B cell (primary cell): Measurements from ENCODE around the gene TOGARAM1. TPM values are rescaled to one million over a fixed set of nuclear protein-coding genes. Genes with fewer than 3 reads are reported as not detected.

Experiments used
- ATAC-seq: fragments of 200-7000 bp; cut with Tn5 transposase; one replicate; pipeline ENCODE4 v1.10.0; 2021; ENCODE audit warnings: low read depth, mild to moderate bottlenecking, moderate number of reproducible peaks, moderate library complexity
- CTCF ChIA-PET: fragments of 350-600 bp; sonication (Branson Sonifier 250); formaldehyde crosslinking; loops from one replicate; lab custom pipeline; 2021; ENCODE audit warnings: antibody characterized with exemption, inconsistent platforms; lab: Charles Lee
- POLR2A ChIA-PET: fragments of 350-600 bp; sonication (Branson Sonifier 250); formaldehyde crosslinking; loops from one replicate; lab custom pipeline; 2021; ENCODE audit warnings: antibody characterized with exemption; lab: Charles Lee
- DNase-seq: peaks from one replicate; pipeline ENCODE4 v3.0.0; 2013
- H2AFZ ChIP-seq: 2 replicates; pipeline ENCODE4 v1.6.1; 2012; ENCODE audit warnings: mild to moderate bottlenecking, low read depth, low read length; ENCODE audit not compliant: insufficient read depth, poor library complexity, severe bottlenecking
- H3K27ac ChIP-seq, 2 donors: 1 replicate in 1 of 2; 2 replicates in 1 of 2; pipeline ENCODE4 v1.5.1; 2012 to 2013; ENCODE audit warnings: low read length in 2 of 2, mild to moderate bottlenecking in 2 of 2, moderate library complexity in 1 of 2
- H3K27me3 ChIP-seq, 4 experiments: fragments of 200-600 bp in 1 of 4; sonication (generic) in 1 of 4; replicated peaks in 1 of 4; 1 replicate in 2 of 4; 2 replicates in 2 of 4; pipeline versions ENCODE4 v1.6.1 to v1.7.0; 2013 to 2016; ENCODE audit warnings: low read length in 3 of 4, mild to moderate bottlenecking in 2 of 4, mixed read lengths in 1 of 4, moderate library complexity in 1 of 4; ENCODE audit not compliant: insufficient read depth in 4 of 4, control insufficient read depth in 3 of 4; ENCODE audit errors: control extremely low read depth in 1 of 4
- H3K36me3 ChIP-seq, 2 experiments: replicated peaks in 1 of 2; 1 replicate in 1 of 2; 2 replicates in 1 of 2; pipeline versions ENCODE4 v1.6.1 to v1.7.1; 2013; ENCODE audit warnings: low read length in 1 of 2; ENCODE audit not compliant: insufficient read depth in 2 of 2, control insufficient read depth in 1 of 2; ENCODE audit errors: control extremely low read depth in 1 of 2, extremely low read depth in 1 of 2
- H3K4me1 ChIP-seq, 2 donors: fragments of 200-600 bp in 1 of 2; sonication (generic) in 1 of 2; 1 replicate in 1 of 2; 2 replicates in 1 of 2; pipeline versions ENCODE4 v1.5.1 to v1.6.1; 2013 to 2017; ENCODE audit warnings: low read length in 2 of 2; ENCODE audit not compliant: control insufficient read depth in 2 of 2, insufficient read depth in 2 of 2
- H3K4me2 ChIP-seq: replicated peaks from 2 replicates; pipeline ENCODE3; 2012; ENCODE audit warnings: mild to moderate bottlenecking, low read depth, low read length; ENCODE audit not compliant: poor library complexity, severe bottlenecking
- H3K4me3 ChIP-seq, 5 experiments: fragments of 200-600 bp in 1 of 5; sonication (generic) in 1 of 5; 1 replicate in 3 of 5; 2 replicates in 2 of 5; pipeline versions ENCODE4 v1.5.1 to v1.7.0; 2011 to 2016; ENCODE audit warnings: low read length in 4 of 5, mild to moderate bottlenecking in 4 of 5, low read depth in 2 of 5, control low read depth in 1 of 5, moderate library complexity in 1 of 5; ENCODE audit not compliant: insufficient read depth in 1 of 5; ENCODE audit errors: control extremely low read depth in 1 of 5, extremely low read depth in 1 of 5
- H3K79me2 ChIP-seq: fragments of 200-600 bp; sonication (generic); one replicate; pipeline ENCODE4 v1.6.0; 2016; ENCODE audit warnings: low read length; ENCODE audit not compliant: control insufficient read depth, insufficient read depth
- H3K9ac ChIP-seq: fragments of 200-600 bp; sonication (generic); 2 replicates; pipeline ENCODE4 v1.6.1; 2017; ENCODE audit warnings: mild to moderate bottlenecking, low read length, moderate library complexity
- H3K9me3 ChIP-seq, 3 donors: one replicate each; pipeline versions ENCODE4 v1.6.1 to v1.7.1; 2013; ENCODE audit warnings: low read length in 2 of 3; ENCODE audit not compliant: control insufficient read depth in 2 of 3, insufficient read depth in 1 of 3; ENCODE audit errors: control extremely low read depth in 1 of 3
- H4K20me1 ChIP-seq: 2 replicates; pipeline ENCODE4 v1.6.0; 2012; ENCODE audit warnings: mild to moderate bottlenecking, low read length; ENCODE audit not compliant: insufficient read depth, control insufficient read depth, poor library complexity, severe bottlenecking
- H3K27ac Mint-ChIP-seq: one replicate; pipeline ENCODE4 v1.8.0; 2021; ENCODE audit warnings: mixed read lengths
- H3K27me3 Mint-ChIP-seq: one replicate; pipeline ENCODE4 v1.8.0; 2021; ENCODE audit warnings: mixed read lengths
- H3K4me1 Mint-ChIP-seq: one replicate; pipeline ENCODE4 v1.8.0; 2021; ENCODE audit warnings: mixed read lengths
- H3K4me3 Mint-ChIP-seq: one replicate; pipeline ENCODE4 v1.8.0; 2021; ENCODE audit warnings: mixed read lengths
- H3K9me3 Mint-ChIP-seq: one replicate; pipeline ENCODE4 v1.8.0; 2022; ENCODE audit warnings: mixed read lengths; ENCODE audit not compliant: insufficient read depth
- EZH2 ChIP-seq: IDR thresholded peaks from 2 replicates; pipeline ENCODE4 v1.6.1; 2012; ENCODE audit warnings: borderline replicate concordance, low read depth, mild to moderate bottlenecking, moderate library complexity, low read length; ENCODE audit not compliant: insufficient read depth, poor library complexity, severe bottlenecking
- WGBS: methylation state at CpG from one replicate; pipeline ENCODE4 v1.1.5; 2013; ENCODE audit warnings: missing lambda C conversion rate; ENCODE audit not compliant: insufficient coverage; 5-methylcytosine and 5-hydroxymethylcytosine counted together
- intact Hi-C: fragments of 100-400 bp; cut with micrococcal nuclease; formaldehyde crosslinking; loops from one replicate; pipeline ENCODE4 v1.10.0; 2022
- polyA plus RNA-seq: library from polyadenylated mRNA; depleted of rRNA; stranded (reverse); fragments of >200 nt; gene quantifications from 2 replicates; pipeline ENCODE4 v1.2.3, GENCODE V29; 2012
- total RNA-seq, 2 donors: library from RNA; stranded (reverse); fragments of 120-200 nt in 1 of 2; gene quantifications; 1 replicate in 1 of 2; 2 replicates in 1 of 2; pipeline versions ENCODE4 v1.2.3 to v1.2.4, GENCODE V29; 2013 to 2022
- TF ChIP-seq, protein P1 (sequence below): fragments of 200-600 bp; IDR thresholded peaks from one replicate; pipeline ENCODE4 v1.8.0; 2022; ENCODE audit warnings: antibody characterized with exemption, mild to moderate bottlenecking

TOGARAM1 gene
- total and polyA plus RNA-seq, 2 donors (not counting 1 experiment from before 2014, with no cell fraction given) = 3.4 to 23.9 TPM

DNA sequence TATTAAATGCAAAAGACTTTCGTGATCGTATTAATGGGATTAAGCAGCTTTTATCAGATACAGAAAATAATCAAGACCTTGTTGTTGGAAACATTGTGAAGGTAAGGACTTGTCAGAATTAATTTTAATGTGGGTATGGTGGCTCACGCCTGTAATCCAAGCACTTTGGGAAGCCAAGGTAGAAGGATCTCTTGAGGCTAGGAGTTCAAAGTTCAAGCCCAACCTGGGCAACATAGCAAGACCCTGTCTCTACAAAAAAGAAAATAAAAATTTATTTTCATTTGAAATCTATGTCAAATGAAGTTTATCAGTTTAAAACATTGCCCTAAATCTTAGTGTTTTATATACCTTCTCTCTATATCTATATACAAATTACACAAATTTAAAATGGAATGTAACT is 104.7 kb downstream of the TOGARAM1 start:
- no peak overlapping the region for H3K4me3 Mint-ChIP-seq
- Histone ChIP-seq H3K36me3 (peaks cover 0 to 2% of the 10 kb centered on the region in 2 experiments), H3K27me3 (no peaks in the 10 kb centered on the region), H3K4me2 (no peak overlapping the region), H3K4me1 (no peaks in the 10 kb centered on the region), H3K9ac (no peak overlapping the region), H3K27ac (no peak overlapping the region), H2AFZ (no peak overlapping the region), H3K4me3 (no peak overlapping the region), H3K79me2 (no peaks in the 10 kb centered on the region), H4K20me1 (no peaks in the 10 kb centered on the region), H3K9me3 (no peaks in the 10 kb centered on the region)
- CTCF ChIA-PET = interaction anchor here (0.6 kb wide), 1 partner anchor 93 kb away, joined by 4 read pairs; no protein-coding TSS in a partner anchor
- no CpG with 5 or more reads among the region's 3 CpGs for WGBS
- ATAC-seq (no peak), DNase-seq (no peak)
- H3K4me1 Mint-ChIP-seq = no peaks in the 10 kb centered on the region
- no peaks in the 10 kb centered on the region for H3K27me3 Mint-ChIP-seq
- no peak overlapping the region for H3K27ac Mint-ChIP-seq
- no peaks in the 10 kb centered on the region for H3K9me3 Mint-ChIP-seq
- intact Hi-C loops = no loop called here
- TF ChIP-seq, protein P1, sequence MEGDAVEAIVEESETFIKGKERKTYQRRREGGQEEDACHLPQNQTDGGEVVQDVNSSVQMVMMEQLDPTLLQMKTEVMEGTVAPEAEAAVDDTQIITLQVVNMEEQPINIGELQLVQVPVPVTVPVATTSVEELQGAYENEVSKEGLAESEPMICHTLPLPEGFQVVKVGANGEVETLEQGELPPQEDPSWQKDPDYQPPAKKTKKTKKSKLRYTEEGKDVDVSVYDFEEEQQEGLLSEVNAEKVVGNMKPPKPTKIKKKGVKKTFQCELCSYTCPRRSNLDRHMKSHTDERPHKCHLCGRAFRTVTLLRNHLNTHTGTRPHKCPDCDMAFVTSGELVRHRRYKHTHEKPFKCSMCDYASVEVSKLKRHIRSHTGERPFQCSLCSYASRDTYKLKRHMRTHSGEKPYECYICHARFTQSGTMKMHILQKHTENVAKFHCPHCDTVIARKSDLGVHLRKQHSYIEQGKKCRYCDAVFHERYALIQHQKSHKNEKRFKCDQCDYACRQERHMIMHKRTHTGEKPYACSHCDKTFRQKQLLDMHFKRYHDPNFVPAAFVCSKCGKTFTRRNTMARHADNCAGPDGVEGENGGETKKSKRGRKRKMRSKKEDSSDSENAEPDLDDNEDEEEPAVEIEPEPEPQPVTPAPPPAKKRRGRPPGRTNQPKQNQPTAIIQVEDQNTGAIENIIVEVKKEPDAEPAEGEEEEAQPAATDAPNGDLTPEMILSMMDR = no peak
- no peak for TF ChIP-seq EZH2
- POLR2A ChIA-PET = no interaction called here

DNA sequence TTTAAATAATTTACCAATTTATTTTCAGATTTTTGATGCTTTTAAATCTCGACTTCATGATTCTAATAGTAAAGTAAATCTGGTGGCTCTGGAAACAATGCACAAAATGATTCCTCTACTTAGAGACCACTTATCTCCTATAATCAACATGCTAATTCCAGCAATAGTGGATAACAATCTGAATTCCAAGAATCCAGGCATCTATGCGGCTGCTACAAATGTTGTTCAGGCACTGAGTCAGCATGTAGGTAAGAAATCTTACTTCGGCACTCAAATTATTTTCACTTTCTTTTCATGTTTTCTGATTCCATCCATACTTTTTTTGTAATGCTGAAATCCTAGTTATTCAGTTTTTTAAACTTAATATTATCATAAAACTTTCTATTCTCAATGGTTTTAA is 106.4 kb downstream of the TOGARAM1 start:
- H3K36me3 ChIP-seq = peaks cover 2 to 3% of the 10 kb centered on the region in 2 experiments
- WGBS = no CpG with 5 or more reads among the region's 3 CpGs
- ATAC-seq = no peak

More for the DNA sequence above, 106.4 kb downstream of the TOGARAM1 start:
- Histone ChIP-seq H3K27me3 (no peaks in the 10 kb centered on the region), H3K4me3 (no peak overlapping the region), H4K20me1 (no peaks in the 10 kb centered on the region), H3K9me3 (no peaks in the 10 kb centered on the region), H3K27ac (no peak overlapping the region), H3K79me2 (no peaks in the 10 kb centered on the region), H2AFZ (no peak overlapping the region), H3K4me1 (no peaks in the 10 kb centered on the region), H3K4me2 (no peak overlapping the region), H3K9ac (no peak overlapping the region)
- ChIA-PET CTCF (no interaction called here), POLR2A (no interaction called here)
- no peaks in the 10 kb centered on the region for H3K9me3 Mint-ChIP-seq
- DNase-seq = no peak
- intact Hi-C loops = no loop called here
- no peaks in the 10 kb centered on the region for H3K4me1 Mint-ChIP-seq
- TF ChIP-seq EZH2 = no peak
- TF ChIP-seq, protein P1 = no peak
- H3K27me3 Mint-ChIP-seq = no peaks in the 10 kb centered on the region
- H3K27ac Mint-ChIP-seq = no peak overlapping the region
- H3K4me3 Mint-ChIP-seq = no peak overlapping the region
